GM12878 (cell line): ENCODE data around the gene TCF12. TPM values are rescaled to one million over a fixed set of nuclear protein-coding genes. Genes with fewer than 3 reads are reported as not detected.

ENCODE experiments used
- ATAC-seq: fragments of 200-7000 bp; cut with Tn5 transposase; 3 replicates; pipeline ENCODE4 v1.9.1; 2020; ENCODE audit warnings: mild to moderate bottlenecking, moderate library complexity
- BruUV-seq: library from RNA; stranded (reverse); fragments of 400-500 nt; replicated peaks from 2 replicates; lab custom pipeline; 2021; lab: Mats Ljungman, UMichigan
- CTCF ChIA-PET: fragments of 300-600 bp; sonication (Branson Sonifier 250); formaldehyde crosslinking; extraction: SDS; loops from one replicate; lab custom pipeline; 2021; ENCODE audit warnings: inconsistent platforms; lab: Yijun Ruan, JAX
- POLR2A ChIA-PET: fragments of 350-600 bp; formaldehyde crosslinking; extraction: SDS; loops from one replicate; lab custom pipeline; 2021; ENCODE audit warnings: inconsistent platforms; lab: Charles Lee
- RAD21 ChIA-PET: fragments of 300-600 bp; sonication (Branson Sonifier 250); formaldehyde crosslinking; loops from one replicate; lab custom pipeline; 2023; ENCODE audit warnings: antibody characterized with exemption; ENCODE audit not compliant: unreplicated experiment; lab: Charles Lee
- SMC1A ChIA-PET: fragments of 300-600 bp; sonication (Branson Sonifier 250); formaldehyde crosslinking; loops from one replicate; lab custom pipeline; 2023; ENCODE audit not compliant: unreplicated experiment, uncharacterized antibody; lab: Charles Lee
- DNase-seq: peaks from one replicate; pipeline ENCODE4 v3.0.0-alpha.2; 2011; ENCODE audit warnings: low read depth, low spot score
- FAIRE-seq: peaks from 3 replicates; lab custom pipeline; 2011; peaks lifted over from hg19 to GRCh38; lab: Jason Lieb, UNC
- H2AFZ ChIP-seq: 2 replicates; pipeline ENCODE4 v1.6.0; 2011; ENCODE audit warnings: low read depth, low read length, control low read depth; ENCODE audit not compliant: control insufficient read depth
- H3K27ac ChIP-seq: 2 replicates; pipeline ENCODE4 v1.5.1; 2011; ENCODE audit warnings: control low read depth; ENCODE audit not compliant: control insufficient read depth, insufficient read depth
- H3K27me3 ChIP-seq, 2 experiments: replicated peaks in 1 of 2; 2 replicates each; pipeline versions ENCODE4 v1.6.0 to v1.6.1; 2011; ENCODE audit warnings: low read length in 1 of 2; ENCODE audit not compliant: control insufficient read depth in 2 of 2, insufficient read depth in 2 of 2
- H3K36me3 ChIP-seq, 2 experiments: 2 replicates each; pipeline ENCODE4 v1.5.1; 2011; ENCODE audit warnings: low read length in 1 of 2; ENCODE audit not compliant: control insufficient read depth in 2 of 2, insufficient read depth in 2 of 2
- H3K4me1 ChIP-seq: 2 replicates; pipeline ENCODE4 v1.6.1; 2011; ENCODE audit warnings: mild to moderate bottlenecking, low read length, moderate library complexity, mixed read lengths; ENCODE audit not compliant: control insufficient read depth, insufficient read depth
- H3K4me2 ChIP-seq: 2 replicates; pipeline ENCODE4 v1.6.0; 2011; ENCODE audit warnings: control low read depth; ENCODE audit not compliant: control insufficient read depth, insufficient read depth
- H3K4me3 ChIP-seq: fragments of 200-600 bp; sonication (generic); 2 replicates; pipeline ENCODE4 v1.5.1; 2016
- H3K79me2 ChIP-seq: 2 replicates; pipeline ENCODE4 v1.6.0; 2011; ENCODE audit warnings: low read length; ENCODE audit not compliant: control insufficient read depth, insufficient read depth
- H3K9ac ChIP-seq: 2 replicates; pipeline ENCODE4 v1.8.0; 2011; ENCODE audit warnings: low read length, control low read depth, mixed read lengths; ENCODE audit not compliant: control insufficient read depth, insufficient read depth
- H3K9me3 ChIP-seq: replicated peaks from 3 replicates; pipeline ENCODE4 v1.5.1; 2011; ENCODE audit warnings: mild to moderate bottlenecking, low read length; ENCODE audit not compliant: control insufficient read depth, insufficient read depth
- H4K20me1 ChIP-seq: 2 replicates; pipeline ENCODE4 v1.6.0; 2011; ENCODE audit not compliant: control insufficient read depth, insufficient read depth
- DPF2 ChIP-seq: fragments of 450-650 bp; IDR thresholded peaks from 2 replicates; pipeline ENCODE4 v1.6.1; 2017; ENCODE audit warnings: mild to moderate bottlenecking
- E2F4 ChIP-seq: IDR thresholded peaks from 2 replicates; pipeline ENCODE4 v1.6.1; 2012; ENCODE audit warnings: low read depth, low read length, improper control_type of control experiment
- FOXM1 ChIP-seq: IDR thresholded peaks from 2 replicates; pipeline ENCODE4 v1.6.1; 2012; ENCODE audit warnings: low read depth, mild to moderate bottlenecking, inconsistent platforms, low read length, moderate library complexity
- MXI1 ChIP-seq: fragments of 150-350 bp; IDR thresholded peaks from 2 replicates; pipeline ENCODE4 v1.6.1; 2011; ENCODE audit warnings: low read depth, mild to moderate bottlenecking, inconsistent platforms, low read length, improper control_type of control experiment
- MYC ChIP-seq: IDR thresholded peaks from 2 replicates; pipeline ENCODE4 v1.6.1; 2011; ENCODE audit warnings: mild to moderate bottlenecking, low read length, moderate library complexity, inconsistent platforms; ENCODE audit not compliant: insufficient read depth, insufficient replicate concordance, insufficient read length, severe bottlenecking
- NFYB ChIP-seq: IDR thresholded peaks from 2 replicates; pipeline ENCODE4 v1.6.1; 2011; ENCODE audit warnings: low read depth, mild to moderate bottlenecking, low read length, improper control_type of control experiment, moderate library complexity; ENCODE audit not compliant: insufficient read depth
- ZNF384 ChIP-seq: IDR thresholded peaks from 2 replicates; pipeline ENCODE4 v1.6.1; 2012; ENCODE audit warnings: low read depth, mild to moderate bottlenecking, low read length, improper control_type of control experiment, borderline replicate concordance
- WGBS: methylation state at CpG from one replicate; pipeline ENCODE4 v1.1.6; 2016; ENCODE audit warnings: low lambda C conversion rate; ENCODE audit not compliant: insufficient replicate concordance, insufficient coverage; ENCODE audit errors: missing lambda C conversion rate; 5-methylcytosine and 5-hydroxymethylcytosine counted together
- in situ Hi-C: fragments of 300-500 bp; cut with MboI; formaldehyde crosslinking; loops from 9 replicates; pipeline ENCODE4 v1.14.3; 2018; ENCODE audit warnings: mixed read lengths
- intact Hi-C: fragments of 100-400 bp; cut with micrococcal nuclease; formaldehyde crosslinking; loops from one replicate; pipeline ENCODE4 v1.14.2; 2022; ENCODE audit not compliant: unreplicated experiment
- polyA plus RNA-seq, 11 experiments: library from polyadenylated mRNA; depleted of rRNA in 4 of 11; unstranded in 6 of 11; stranded (reverse) in 5 of 11; fragments of >200 nt; fragmentation: Nextera tagmentation in 4 of 11; fragmentation: Illumina TruSeq in 1 of 11; extraction: Ambion mirVana in 4 of 11; extraction: Trizol in 1 of 11; gene quantifications; 1 replicate in 1 of 11; 2 replicates in 10 of 11; pipeline versions ENCODE4 v1.2.1 to v1.2.3, GENCODE V29; 2011 to 2016; ENCODE audit warnings: inconsistent platforms in 2 of 11, missing spikeins in 2 of 11, low read depth in 1 of 11
- total RNA-seq, 4 experiments: library from RNA; depleted of rRNA in 3 of 4; stranded (reverse); fragments of >200 nt in 3 of 4; fragmentation: Illumina TruSeq in 1 of 4; extraction: Trizol in 1 of 4; gene quantifications; 2 replicates each; pipeline versions ENCODE4 v1.2.1 to v1.2.3, GENCODE V29; 2013 to 2021

Gene TCF12
- total and polyA plus RNA-seq, 10 of the 15 experiments (the other 5 are each of a cell fraction or from before 2014, with no cell fraction given) = 8.2 to 70.9 (median 49.5) TPM

- WGBS = 60% methylated on average over 3 of the region's 3 CpGs
- TF ChIP-seq NFYB = no peak
- no peak for TF ChIP-seq E2F4
- no peak for TF ChIP-seq MXI1
- no peak for TF ChIP-seq MYC
- TF ChIP-seq DPF2 = no peak
- no peak for TF ChIP-seq FOXM1
- TF ChIP-seq ZNF384 = no peak
- no TSS peak for BruUV-seq
- H3K27me3 ChIP-seq = no peaks in the 10 kb centered on the region
- SMC1A ChIA-PET = no interaction called here
- FAIRE-seq (no peak), ATAC-seq (no peak), DNase-seq (no peak)
- H2AFZ ChIP-seq = no peak overlapping the region
- in situ Hi-C loops (no loop called here), intact Hi-C loops (no loop called here)
- H3K9me3 ChIP-seq = no peaks in the 10 kb centered on the region
- no peak overlapping the region for H3K9ac ChIP-seq
- RAD21 ChIA-PET = no interaction called here
- H3K4me1 ChIP-seq = no peaks in the 10 kb centered on the region
- H3K27ac ChIP-seq = no peak overlapping the region
- no peak overlapping the region for H3K4me3 ChIP-seq
- no peaks in the 10 kb centered on the region for H3K36me3 ChIP-seq
- no peaks in the 10 kb centered on the region for H4K20me1 ChIP-seq
- CTCF ChIA-PET = interaction anchor here (1.2 kb wide), 1 partner anchor 25 kb away, joined by 3 read pairs; no protein-coding TSS in a partner anchor
- H3K79me2 ChIP-seq = no peaks in the 10 kb centered on the region
- H3K4me2 ChIP-seq = no peak overlapping the region
- POLR2A ChIA-PET = no interaction called here
These were observed 23.8 kb upstream of the TCF12 start for GRCh38 chr15:56894601-56895000.
